ENCODE data around the gene TMCC1.

- TF ChIP-seq CTCF (IDR thresholded peaks at IDR 0.05; ENCODE audit: insufficient read depth, low read length) (no peak), GABPA (IDR thresholded peaks at IDR 0.05; ENCODE audit: low read depth) (no peak), POLR2AphosphoS5 (IDR thresholded peaks at IDR 0.05; ENCODE audit: low read depth) (0 out of 2 replicates have a peak, but pooled peaks have one; percentile 12), REST (IDR thresholded peaks at IDR 0.05; ENCODE audit: insufficient replicate concordance, low read depth) (no peak), SPI1 (IDR thresholded peaks at IDR 0.05; ENCODE audit: borderline replicate concordance, low read depth) (no peak)
Observed at GRCh38 chr3:129605922-129606635, 287.4 kb downstream of the TMCC1 start.
